OCI-LY1 (cell line): Measurements from ENCODE around the gene ERVV-1.

Experiments used
- H2AFZ ChIP-seq: fragments of 200-600 bp; sonication (generic), shearing (Covaris generic); 2 replicates; pipeline ENCODE4 v1.6.0; 2014; ENCODE audit warnings: antibody characterized with exemption, mild to moderate bottlenecking, low read length
- H3F3A ChIP-seq: fragments of 200-600 bp; sonication (generic), shearing (Covaris generic); 2 replicates; pipeline ENCODE4 v1.6.0; 2014; ENCODE audit warnings: mild to moderate bottlenecking, antibody characterized with exemption, low read length, moderate library complexity; ENCODE audit not compliant: insufficient read depth
- H3K27ac ChIP-seq: fragments of 200-600 bp; sonication (generic); 2 replicates; pipeline ENCODE4 v1.5.1; 2014; ENCODE audit warnings: low read length, mixed run types, mild to moderate bottlenecking, low read depth; ENCODE audit not compliant: poor library complexity, severe bottlenecking
- H3K27me3 ChIP-seq: fragments of 200-600 bp; sonication (generic); 2 replicates; pipeline ENCODE4 v1.6.0; 2014; ENCODE audit warnings: antibody characterized with exemption, mild to moderate bottlenecking, low read length, moderate library complexity; ENCODE audit not compliant: insufficient read depth
- H3K36me3 ChIP-seq: fragments of 200-600 bp; sonication (generic); 2 replicates; pipeline ENCODE4 v1.6.1; 2014; ENCODE audit warnings: mild to moderate bottlenecking, antibody characterized with exemption, low read length, moderate library complexity, mixed read lengths; ENCODE audit not compliant: insufficient read depth
- H3K4me1 ChIP-seq: fragments of 200-600 bp; sonication (generic); 2 replicates; pipeline ENCODE4 v1.5.1; 2014; ENCODE audit warnings: mild to moderate bottlenecking, low read length, moderate library complexity; ENCODE audit not compliant: insufficient read depth, severe bottlenecking
- H3K4me2 ChIP-seq: fragments of 200-600 bp; sonication (generic), shearing (Covaris generic); 2 replicates; pipeline ENCODE4 v1.6.1; 2014; ENCODE audit warnings: low read length
- H3K4me3 ChIP-seq: fragments of 200-600 bp; sonication (generic); 2 replicates; pipeline ENCODE4 v1.5.1; 2014; ENCODE audit warnings: low read length, low read depth, mild to moderate bottlenecking, mixed read lengths; ENCODE audit not compliant: poor library complexity, severe bottlenecking
- H3K79me2 ChIP-seq: fragments of 200-600 bp; shearing (Covaris generic); 2 replicates; pipeline ENCODE4 v1.6.1; 2016; ENCODE audit warnings: mixed run types, low read length, mixed read lengths; ENCODE audit not compliant: insufficient read depth
- H3K9ac ChIP-seq: fragments of 200-600 bp; sonication (generic), shearing (Covaris generic); 2 replicates; pipeline ENCODE4 v1.6.1; 2014; ENCODE audit warnings: mild to moderate bottlenecking, low read length, mixed read lengths
- H3K9me2 ChIP-seq: fragments of 200-600 bp; sonication (generic), shearing (Covaris generic); 2 replicates; pipeline ENCODE4 v1.6.1; 2014; ENCODE audit warnings: low read depth, mild to moderate bottlenecking, low read length, mixed read lengths
- H3K9me3 ChIP-seq: fragments of 200-600 bp; shearing (Covaris generic); 2 replicates; pipeline ENCODE4 v1.6.1; 2014; ENCODE audit warnings: low read length, mixed read lengths
- H4K20me1 ChIP-seq: fragments of 200-600 bp; sonication (generic), shearing (Covaris generic); 2 replicates; pipeline ENCODE4 v1.6.0; 2016; ENCODE audit warnings: mild to moderate bottlenecking, low read length; ENCODE audit not compliant: insufficient read depth
- EZH2 ChIP-seq: fragments of 200-600 bp; sonication (generic), shearing (Covaris generic); IDR thresholded peaks from 2 replicates; pipeline ENCODE4 v1.8.0; 2017; ENCODE audit warnings: borderline replicate concordance, mixed run types, mild to moderate bottlenecking, antibody characterized with exemption, low read length, moderate library complexity, mixed read lengths
- TF ChIP-seq, protein P1 (sequence below): fragments of 200-600 bp; sonication (generic), shearing (Covaris generic); IDR thresholded peaks from 2 replicates; pipeline ENCODE4 v1.5.1; 2017; ENCODE audit warnings: mild to moderate bottlenecking, antibody characterized with exemption, low read length, moderate library complexity, mixed read lengths

ERVV-1 gene

DNA sequence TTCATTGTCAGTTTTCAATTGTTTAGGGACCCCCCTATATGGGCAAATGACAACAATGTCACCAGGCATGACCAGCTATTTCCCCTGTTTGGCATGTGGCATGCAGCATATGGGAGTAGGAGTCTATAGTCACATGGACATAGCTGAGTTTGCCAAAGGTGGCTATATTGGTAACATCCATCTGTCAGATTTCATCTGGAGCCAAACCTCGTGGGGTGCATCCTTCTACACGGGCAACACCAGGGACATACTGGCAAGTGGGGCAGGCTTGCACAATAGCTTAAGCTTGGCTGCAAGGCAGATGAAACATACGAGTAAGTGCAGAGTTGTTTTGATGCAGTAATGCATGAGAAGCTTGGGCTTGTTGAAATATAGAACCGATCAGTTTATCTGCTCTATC, 26.5 kb upstream of the ERVV-1 start:
- Histone ChIP-seq H2AFZ (no peak overlapping the region), H3K4me1 (no peaks in the 10 kb centered on the region), H3K9me2 (no peaks in the 10 kb centered on the region), H4K20me1 (no peaks in the 10 kb centered on the region), H3K9ac (no peak overlapping the region), H3K27ac (no peak overlapping the region), H3K9me3 (peaks cover 7% of the 10 kb centered on the region), H3F3A (no peaks in the 10 kb centered on the region), H3K4me2 (no peak overlapping the region), H3K36me3 (no peaks in the 10 kb centered on the region), H3K27me3 (no peaks in the 10 kb centered on the region), H3K4me3 (no peak overlapping the region), H3K79me2 (no peaks in the 10 kb centered on the region)
- TF ChIP-seq, protein P1, sequence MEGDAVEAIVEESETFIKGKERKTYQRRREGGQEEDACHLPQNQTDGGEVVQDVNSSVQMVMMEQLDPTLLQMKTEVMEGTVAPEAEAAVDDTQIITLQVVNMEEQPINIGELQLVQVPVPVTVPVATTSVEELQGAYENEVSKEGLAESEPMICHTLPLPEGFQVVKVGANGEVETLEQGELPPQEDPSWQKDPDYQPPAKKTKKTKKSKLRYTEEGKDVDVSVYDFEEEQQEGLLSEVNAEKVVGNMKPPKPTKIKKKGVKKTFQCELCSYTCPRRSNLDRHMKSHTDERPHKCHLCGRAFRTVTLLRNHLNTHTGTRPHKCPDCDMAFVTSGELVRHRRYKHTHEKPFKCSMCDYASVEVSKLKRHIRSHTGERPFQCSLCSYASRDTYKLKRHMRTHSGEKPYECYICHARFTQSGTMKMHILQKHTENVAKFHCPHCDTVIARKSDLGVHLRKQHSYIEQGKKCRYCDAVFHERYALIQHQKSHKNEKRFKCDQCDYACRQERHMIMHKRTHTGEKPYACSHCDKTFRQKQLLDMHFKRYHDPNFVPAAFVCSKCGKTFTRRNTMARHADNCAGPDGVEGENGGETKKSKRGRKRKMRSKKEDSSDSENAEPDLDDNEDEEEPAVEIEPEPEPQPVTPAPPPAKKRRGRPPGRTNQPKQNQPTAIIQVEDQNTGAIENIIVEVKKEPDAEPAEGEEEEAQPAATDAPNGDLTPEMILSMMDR = no peak

- no peak for TF ChIP-seq EZH2
- TF ChIP-seq, protein P1 = no peak
- no peaks in the 10 kb centered on the region for H3K27me3 ChIP-seq
Measured at GRCh38 chr19:52988506-52988905, 25.2 kb upstream of the ERVV-1 start.

DNA sequence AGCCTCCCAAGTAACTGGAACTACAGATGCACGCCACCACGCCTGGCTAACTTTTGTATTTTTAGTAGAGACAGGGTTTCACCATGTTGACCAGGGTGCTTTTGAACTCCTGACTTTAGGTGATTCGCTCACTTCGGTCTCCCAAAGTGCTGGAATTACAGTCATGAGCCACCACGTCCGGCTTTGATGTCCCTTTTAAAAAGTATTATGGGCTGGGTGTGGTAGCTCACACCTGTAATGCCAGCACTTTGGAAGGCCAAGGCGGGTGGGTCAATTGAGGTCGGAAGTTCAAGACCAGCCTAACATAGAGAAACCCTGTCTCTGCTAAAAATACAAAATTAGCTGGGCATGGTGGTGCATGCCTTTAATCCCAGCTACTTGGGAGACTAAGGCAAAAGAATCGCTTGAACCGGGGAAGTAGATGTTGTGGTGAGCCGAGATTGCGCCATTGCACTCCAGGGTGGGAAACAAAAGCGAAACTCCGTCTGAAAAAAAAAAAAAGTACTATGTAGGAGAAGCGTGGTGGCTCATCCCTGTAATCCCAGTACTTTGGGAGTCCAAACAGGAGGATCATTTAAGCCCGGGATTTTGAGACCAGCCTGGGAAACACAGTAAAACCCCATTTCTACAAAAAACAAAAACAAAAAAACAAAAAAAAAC, 22.8 kb upstream of the ERVV-1 start:
- Histone ChIP-seq H3K9me2 (no peaks in the 10 kb centered on the region), H3F3A (no peaks in the 10 kb centered on the region), H2AFZ (no peak overlapping the region), H4K20me1 (no peaks in the 10 kb centered on the region), H3K4me2 (no peak overlapping the region), H3K4me1 (no peaks in the 10 kb centered on the region), H3K9me3 (peaks cover 5% of the 10 kb centered on the region), H3K36me3 (no peaks in the 10 kb centered on the region), H3K9ac (no peak overlapping the region), H3K27ac (no peak overlapping the region), H3K27me3 (no peaks in the 10 kb centered on the region), H3K4me3 (no peak overlapping the region), H3K79me2 (no peaks in the 10 kb centered on the region)
- TF ChIP-seq, protein P1 = no peak
- no peak for TF ChIP-seq EZH2

More at GRCh38 chr19:52988506-52988905, 25.2 kb upstream of the ERVV-1 start:
- no peaks in the 10 kb centered on the region for H3K4me1 ChIP-seq
- H3K9me2 ChIP-seq = no peaks in the 10 kb centered on the region
- no peak overlapping the region for H3K4me3 ChIP-seq
- H3K9ac ChIP-seq = no peak overlapping the region
- no peaks in the 10 kb centered on the region for H3F3A ChIP-seq
- no peak overlapping the region for H2AFZ ChIP-seq
- no peaks in the 10 kb centered on the region for H3K79me2 ChIP-seq
- no peaks in the 10 kb centered on the region for H3K36me3 ChIP-seq
- peaks cover 7% of the 10 kb centered on the region for H3K9me3 ChIP-seq
- H4K20me1 ChIP-seq = no peaks in the 10 kb centered on the region
- H3K27ac ChIP-seq = no peak overlapping the region
- no peak overlapping the region for H3K4me2 ChIP-seq
